GM18508 (cell line): ENCODE measurements around the gene KLHDC8B.

Source experiments
- ATAC-seq: cut with Tn5 transposase; IDR thresholded peaks from one replicate; pipeline ENCODE4 v1.9.1; 2021; ENCODE audit warnings: moderate number of reproducible peaks; ENCODE audit not compliant: insufficient read depth, unreplicated experiment

The KLHDC8B gene

GRCh38 chr3:49158103-49158709, 13.2 kb upstream of the KLHDC8B start:
- ATAC-seq: no peak

DNA sequence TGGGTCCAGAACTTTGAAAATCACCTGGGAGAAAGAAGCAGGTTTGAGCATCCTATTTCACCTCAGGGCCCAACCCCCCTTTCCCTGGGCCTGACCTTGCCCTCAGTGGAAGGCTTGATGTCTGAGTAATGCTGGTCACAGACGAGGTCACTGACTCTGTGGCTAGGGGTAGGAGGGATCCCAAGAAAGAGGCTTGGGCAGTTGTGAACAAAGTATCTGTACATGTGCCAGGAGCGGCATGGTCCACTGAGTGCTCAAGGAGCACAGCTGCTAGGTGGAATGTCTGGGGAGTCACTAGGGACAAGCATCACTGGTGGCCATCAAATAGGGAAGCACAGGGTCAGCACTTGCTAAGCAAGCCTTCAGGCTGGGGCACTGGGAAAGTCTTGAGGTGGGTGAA, 12.6 kb upstream of the KLHDC8B start:
- no peak for ATAC-seq

- no peak for ATAC-seq
These were observed 10.2 kb upstream of the KLHDC8B start for GRCh38 chr3:49161197-49161596.

DNA sequence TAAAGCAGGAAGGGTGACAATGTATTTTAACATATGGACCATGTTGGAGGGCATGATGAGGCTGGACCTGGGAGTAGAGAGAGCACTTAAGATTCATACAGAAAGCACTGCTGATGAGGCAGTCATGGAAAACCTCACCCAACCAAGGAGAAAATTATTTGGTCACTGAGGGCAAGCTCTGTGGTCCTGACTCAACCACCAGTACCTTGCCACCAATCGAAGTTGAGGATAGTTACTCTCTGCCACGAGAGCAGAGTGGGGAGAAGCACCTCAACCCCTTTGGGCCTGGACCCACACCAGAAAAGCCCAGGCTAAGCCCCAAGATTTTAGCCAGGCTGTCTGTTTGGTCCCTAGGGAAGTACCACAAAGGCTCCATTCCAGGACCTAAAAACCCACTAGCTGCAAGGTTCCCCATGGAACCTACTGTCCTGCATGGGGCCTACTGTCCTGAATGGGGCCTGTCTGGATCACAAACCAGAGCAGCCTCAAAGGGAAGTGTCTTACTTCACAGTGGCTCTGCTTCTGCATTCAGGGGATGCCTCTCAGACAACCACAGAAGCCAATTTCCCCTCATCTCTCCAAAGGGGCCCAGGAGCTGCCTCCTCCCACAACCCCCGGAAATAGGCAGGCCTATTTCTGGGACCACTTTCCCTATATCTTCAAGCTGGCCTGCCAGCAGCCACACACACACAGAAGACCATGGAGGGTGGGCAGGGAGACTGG, 9.4 kb upstream of the KLHDC8B start:
- ATAC-seq: no peak

DNA sequence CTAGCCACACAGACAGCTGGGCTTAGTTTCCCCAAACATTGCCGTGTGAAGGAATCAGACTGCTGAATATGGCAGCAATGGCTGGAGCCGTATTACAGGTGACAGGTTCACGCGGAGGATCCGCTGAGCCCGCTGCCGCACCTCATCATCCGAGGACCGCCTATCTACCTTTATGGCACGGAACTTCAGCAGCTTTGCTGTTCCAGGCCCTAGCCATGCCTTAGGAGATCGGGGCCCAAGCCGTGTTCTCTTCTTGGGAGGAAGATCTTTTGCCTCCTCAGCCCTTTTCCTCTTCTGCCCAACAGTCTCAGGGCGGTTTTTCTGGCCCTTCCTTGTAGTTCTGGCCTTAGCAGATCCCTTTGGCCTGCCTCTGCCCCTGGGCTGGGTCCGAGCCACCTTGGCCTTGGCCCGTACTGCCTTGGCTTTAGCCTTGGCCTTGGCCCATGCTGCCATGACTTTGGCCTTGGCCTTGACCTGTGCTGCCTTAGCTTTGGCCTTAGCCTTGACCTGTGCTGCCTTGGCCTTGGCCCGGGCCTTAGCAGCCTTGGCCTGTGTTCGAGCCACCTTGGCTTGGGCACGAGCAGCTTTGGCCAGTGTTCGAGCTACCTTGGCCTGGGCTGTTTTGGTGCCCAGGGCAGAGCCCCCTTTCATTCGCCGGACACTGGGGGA, 8.5 kb upstream of the KLHDC8B start:
- ATAC-seq: no peak

GRCh38 chr3:49163609-49164008, 7.8 kb upstream of the KLHDC8B start:
- no peak for ATAC-seq

GRCh38 chr3:49164983-49165720, 6.2 kb upstream of the KLHDC8B start:
- ATAC-seq: no peak

- no peak for ATAC-seq
These were observed 5.3 kb upstream of the KLHDC8B start, which contains the start of gene CCDC71 for GRCh38 chr3:49165771-49166751. Gene CCDC71 (minus strand): TSS chr3:49166331. CDS start chr3:49164208, 2,123 bp downstream.

- ATAC-seq: no peak
These were observed 4.4 kb upstream of the KLHDC8B start for GRCh38 chr3:49166752-49167556.

DNA sequence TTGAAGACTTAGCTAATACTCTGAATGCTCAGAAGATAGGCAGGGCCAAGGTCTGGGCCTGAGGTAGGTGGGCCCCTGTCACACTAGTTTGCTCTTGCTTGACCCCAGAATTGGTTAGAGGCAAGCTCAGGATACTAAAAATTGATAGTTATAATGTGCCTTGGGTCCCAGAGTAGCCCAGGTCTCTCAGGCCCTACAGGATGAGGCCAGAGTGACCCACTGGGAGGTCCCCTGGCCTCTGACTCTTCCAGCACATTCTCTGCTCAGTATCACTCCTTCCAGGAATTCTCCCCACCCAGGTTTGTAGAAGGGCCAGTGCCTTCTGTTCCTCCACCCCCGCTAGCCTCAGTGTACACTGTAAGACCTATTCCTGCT, 667 bp upstream of the KLHDC8B start:
- no peak for ATAC-seq

- no peak for ATAC-seq
These were observed 540 bp downstream of the KLHDC8B start for GRCh38 chr3:49171775-49172500.

GRCh38 chr3:49172551-49173041, 1.2 kb downstream of the KLHDC8B start:
- ATAC-seq: no peak

DNA sequence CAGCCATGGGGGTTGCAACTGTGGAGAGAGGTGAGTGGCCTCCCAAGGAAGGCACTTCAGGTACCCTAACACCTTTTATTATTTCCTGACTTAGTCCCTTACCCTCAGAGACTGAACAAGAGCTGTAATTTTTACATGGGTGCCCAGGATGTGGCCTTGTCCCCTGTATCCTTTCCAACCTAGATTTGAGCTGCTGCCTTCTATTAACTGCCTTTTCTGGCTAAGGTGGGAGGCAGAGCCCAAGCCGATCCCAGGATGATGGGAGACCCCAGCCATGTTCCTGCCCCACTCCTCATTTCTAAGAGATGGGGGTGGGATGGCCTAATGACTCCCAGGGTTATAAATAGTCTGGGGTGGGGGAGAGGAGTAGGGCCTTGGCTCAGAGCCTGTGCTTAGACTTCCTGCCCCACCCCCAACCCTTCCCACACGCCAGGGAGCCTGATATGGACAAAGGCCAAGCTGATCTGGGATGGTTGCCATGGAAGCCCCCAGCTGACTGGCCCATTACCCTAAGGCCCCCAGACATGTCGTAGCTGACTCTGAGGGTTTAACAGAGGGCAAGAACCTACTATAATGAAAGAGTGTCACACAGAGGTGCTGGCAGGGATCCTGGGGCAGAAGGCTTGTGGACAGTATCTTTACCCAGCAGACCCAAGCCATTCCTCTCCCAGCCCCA, 1.9 kb downstream of the KLHDC8B start:
- ATAC-seq: no peak

DNA sequence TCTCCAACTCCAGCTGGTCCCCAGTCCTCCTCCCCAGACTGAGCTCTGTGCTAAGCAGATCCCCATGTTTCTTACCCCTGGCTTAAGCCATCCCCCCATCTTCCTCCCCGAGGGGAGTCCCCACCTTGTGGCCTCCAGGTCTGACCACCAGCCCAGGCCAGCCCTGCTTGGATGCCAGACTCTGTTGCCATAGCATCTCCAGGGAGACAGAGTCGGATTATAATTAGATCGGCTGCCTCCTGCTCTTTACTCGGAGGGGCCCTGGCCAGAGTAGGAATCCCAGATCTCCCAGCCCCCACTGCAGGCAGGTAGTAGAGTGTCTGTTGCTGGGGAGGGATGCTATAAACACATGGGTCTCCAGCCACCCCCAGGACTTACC, 2.4 kb downstream of the KLHDC8B start:
- ATAC-seq: no peak

DNA sequence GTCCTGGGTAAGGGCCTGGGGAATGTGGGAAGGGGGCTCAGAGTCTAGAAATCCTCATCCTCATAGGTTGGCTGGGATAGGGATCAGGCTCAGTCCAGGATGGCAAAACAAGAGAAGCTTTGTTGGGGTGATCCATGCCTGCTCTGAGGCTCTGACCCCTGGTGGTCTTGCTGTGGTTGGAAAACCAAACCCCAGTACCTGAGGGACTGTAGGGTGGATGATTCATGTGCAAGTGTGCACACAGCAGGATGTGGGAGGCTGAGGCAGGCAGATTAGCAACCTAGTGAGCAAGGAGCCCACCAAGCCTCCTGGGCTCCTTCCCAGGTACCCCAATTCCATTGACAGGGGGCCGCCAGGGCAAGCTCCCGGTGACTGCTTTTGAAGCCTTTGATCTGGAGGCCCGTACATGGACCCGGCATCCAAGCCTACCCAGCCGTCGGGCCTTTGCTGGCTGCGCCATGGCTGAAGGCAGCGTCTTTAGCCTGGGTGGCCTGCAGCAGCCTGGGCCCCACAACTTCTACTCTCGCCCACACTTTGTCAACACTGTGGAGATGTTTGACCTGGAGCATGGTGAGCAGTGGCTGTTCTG, 3.1 kb downstream of the KLHDC8B start:
- no peak for ATAC-seq

- no peak for ATAC-seq
These were observed 4.1 kb downstream of the KLHDC8B start for GRCh38 chr3:49175530-49175929.

DNA sequence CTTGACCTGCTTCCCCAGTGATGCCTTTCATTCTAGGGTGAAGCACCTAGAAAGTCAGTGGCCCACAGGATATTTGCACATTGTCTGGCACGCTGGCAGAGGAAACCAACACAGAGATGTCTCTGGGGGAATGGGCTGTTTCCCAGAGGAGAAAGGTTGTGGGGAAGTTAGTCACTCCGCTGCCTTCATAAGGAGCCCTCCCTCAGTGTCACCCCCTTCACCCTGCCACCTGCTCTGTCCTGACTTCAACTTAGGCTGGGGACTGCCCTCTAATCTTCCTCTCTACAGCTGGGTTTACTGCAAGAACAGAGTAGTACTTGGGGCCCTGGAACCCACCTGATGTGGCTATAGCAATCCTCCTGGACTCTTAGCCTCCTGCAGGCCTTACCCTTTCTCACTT, 5.7 kb downstream of the KLHDC8B start:
- ATAC-seq: no peak
